Smooth muscle cell (in vitro differentiated cells): ENCODE results near the gene MOK. TPM values are rescaled to one million over a fixed set of nuclear protein-coding genes. Genes with fewer than 3 reads are reported as not detected.

ENCODE experiments used
- DNase-seq: peaks from one replicate; lab custom pipeline; 2025; ENCODE audit not compliant: unreplicated experiment; lab: John Stamatoyannopoulos, UW
- H2AFZ ChIP-seq: fragments of 200-600 bp; sonication (generic); 2 replicates; pipeline ENCODE4 v1.6.0; 2016; ENCODE audit warnings: antibody characterized with exemption, low read depth, mild to moderate bottlenecking
- H3F3A ChIP-seq: fragments of 200-600 bp; sonication (generic); 2 replicates; pipeline ENCODE4 v1.6.0; 2017; ENCODE audit warnings: antibody characterized with exemption, low read depth
- H3K27ac ChIP-seq: fragments of 200-600 bp; sonication (generic); 2 replicates; pipeline ENCODE4 v1.5.1; 2016; ENCODE audit warnings: low read depth, mild to moderate bottlenecking
- H3K27me3 ChIP-seq: fragments of 200-600 bp; sonication (generic); 2 replicates; pipeline ENCODE4 v1.6.1; 2016; ENCODE audit warnings: low read depth, mild to moderate bottlenecking
- H3K36me3 ChIP-seq: fragments of 200-600 bp; sonication (generic); 2 replicates; pipeline ENCODE4 v1.5.1; 2016; ENCODE audit warnings: low read depth
- H3K4me1 ChIP-seq: fragments of 200-600 bp; sonication (generic); 2 replicates; pipeline ENCODE4 v1.5.1; 2016; ENCODE audit warnings: low read depth
- H3K4me2 ChIP-seq: fragments of 200-600 bp; sonication (generic); 2 replicates; pipeline ENCODE4 v1.6.0; 2016; ENCODE audit warnings: mild to moderate bottlenecking
- H3K4me3 ChIP-seq: fragments of 200-600 bp; sonication (generic); 2 replicates; pipeline ENCODE4 v1.5.1; 2016; ENCODE audit warnings: mild to moderate bottlenecking
- H3K79me2 ChIP-seq: fragments of 200-600 bp; sonication (generic); 2 replicates; pipeline ENCODE4 v1.6.0; 2016; ENCODE audit warnings: low read depth, mild to moderate bottlenecking
- H3K9ac ChIP-seq: fragments of 200-600 bp; sonication (generic); 2 replicates; pipeline ENCODE4 v1.6.0; 2016; ENCODE audit warnings: low read depth
- H3K9me3 ChIP-seq: fragments of 200-600 bp; sonication (generic); replicated peaks from 2 replicates; pipeline ENCODE4 v1.5.1; 2016; ENCODE audit warnings: low read depth
- H4K20me1 ChIP-seq: fragments of 200-600 bp; sonication (generic); 2 replicates; pipeline ENCODE4 v1.6.0; 2016; ENCODE audit warnings: low read depth
- CTCF ChIP-seq: fragments of 200-600 bp; sonication (generic); IDR thresholded peaks from 2 replicates; pipeline ENCODE4 v1.5.1; 2017; ENCODE audit warnings: borderline replicate concordance, mild to moderate bottlenecking, antibody characterized with exemption; ENCODE audit not compliant: insufficient read depth, poor library complexity, severe bottlenecking
- WGBS: methylation state at CpG from one replicate; pipeline ENCODE4 v1.1.7; 2016; ENCODE audit warnings: low lambda C conversion rate; 5-methylcytosine and 5-hydroxymethylcytosine counted together
- polyA plus RNA-seq: library from polyadenylated mRNA; unstranded; fragments of >200 nt; fragmentation: Nextera tagmentation; extraction: Ambion mirVana; gene quantifications from 2 replicates; pipeline ENCODE4 v1.2.1, GENCODE V29; 2016
- total RNA-seq: library from RNA; depleted of rRNA; stranded (reverse); fragments of >200 nt; gene quantifications from 2 replicates; pipeline ENCODE4 v1.2.3, GENCODE V29; 2014

Gene MOK
- total and polyA plus RNA-seq, 2 experiments from 2014 or later = 4.7 to 6.4 TPM

- TF ChIP-seq CTCF = no peak
- Histone ChIP-seq H3K27ac (no peak overlapping the region), H3F3A (peaks cover 7% of the 10 kb centered on the region), H3K36me3 (no peaks in the 10 kb centered on the region), H3K4me2 (peak overlapping the region; percentile 88), H3K4me3 (peak overlapping the region; percentile 88), H3K4me1 (peaks cover 18% of the 10 kb centered on the region), H3K9ac (peak overlapping the region; percentile 93), H4K20me1 (no peaks in the 10 kb centered on the region), H2AFZ (peak overlapping the region; percentile 99), H3K9me3 (no peaks in the 10 kb centered on the region), H3K79me2 (peaks cover 4% of the 10 kb centered on the region), H3K27me3 (no peaks in the 10 kb centered on the region)
- 88% methylated on average over 15 of the region's 15 CpGs for WGBS
- DNase-seq = no peak
Measured at GRCh38 chr14:102318781-102319276, 13.9 kb upstream of the MOK start.

- Histone ChIP-seq H3K27me3 (no peaks in the 10 kb centered on the region), H3K4me1 (peaks cover 21% of the 10 kb centered on the region), H3K36me3 (no peaks in the 10 kb centered on the region), H3K4me3 (peak overlapping the region; percentile 63), H3K79me2 (peaks cover 4% of the 10 kb centered on the region), H3K27ac (peak overlapping the region; percentile 8), H3K9ac (no peak overlapping the region), H3F3A (peaks cover 7% of the 10 kb centered on the region), H3K9me3 (no peaks in the 10 kb centered on the region), H4K20me1 (no peaks in the 10 kb centered on the region), H2AFZ (peak overlapping the region; percentile 40), H3K4me2 (peak overlapping the region; percentile 85)
- no peak for DNase-seq
- no peak for TF ChIP-seq CTCF
- 67% methylated on average over 12 of the region's 12 CpGs for WGBS
Measured at GRCh38 chr14:102317564-102318248, 12.7 kb upstream of the MOK start.

- no peaks in the 10 kb centered on the region for H3K27me3 ChIP-seq
- no peaks in the 10 kb centered on the region for H3K9me3 ChIP-seq
- H3K4me1 ChIP-seq = peaks cover 21% of the 10 kb centered on the region
- peak overlapping the region; percentile 40 for H2AFZ ChIP-seq
- peaks cover 4% of the 10 kb centered on the region for H3K79me2 ChIP-seq
- no peaks in the 10 kb centered on the region for H3K36me3 ChIP-seq
- no peak overlapping the region for H3K9ac ChIP-seq
- H3K4me2 ChIP-seq = peak overlapping the region; percentile 85
- WGBS = under 1% methylated on average over 54 of the region's 54 CpGs
- H3K4me3 ChIP-seq = peak overlapping the region; percentile 63
- peak; percentile 93 for DNase-seq
- peaks cover 7% of the 10 kb centered on the region for H3F3A ChIP-seq
- peak; percentile 82 for TF ChIP-seq CTCF
- H3K27ac ChIP-seq = peak overlapping the region; percentile 77
- no peaks in the 10 kb centered on the region for H4K20me1 ChIP-seq
Measured at GRCh38 chr14:102316743-102317563, 12.0 kb upstream of the MOK start.
